ENCODE data around the gene RMP24.

DNA sequence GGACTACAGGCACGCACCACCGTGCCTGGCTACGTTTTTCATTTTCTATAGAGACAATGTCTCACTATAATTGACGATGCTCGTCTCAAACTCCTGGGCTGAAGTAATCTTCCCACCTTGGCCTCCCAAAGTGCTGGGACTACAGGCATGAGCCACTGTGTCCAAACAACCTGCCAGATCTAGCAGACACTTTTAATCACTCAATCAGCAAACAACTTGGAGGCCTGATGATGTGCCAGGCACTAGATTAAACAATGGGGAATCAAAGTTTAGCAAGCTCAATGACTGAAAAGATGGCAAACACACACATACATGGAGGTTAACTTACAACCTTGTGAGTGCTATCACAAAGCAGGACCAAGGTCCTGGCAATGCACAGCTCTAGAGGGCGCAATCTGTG lies 29.8 kb upstream of the RMP24 start:
- TF ChIP-seq GLIS3 (CRISPR knock-in tag; IDR thresholded peaks at IDR 0.05) (no peak), POU6F1 (CRISPR knock-in tag; IDR thresholded peaks at IDR 0.05; ENCODE audit: borderline replicate concordance, low read depth) (no peak)
- TF ChIP-seq, protein P1, sequence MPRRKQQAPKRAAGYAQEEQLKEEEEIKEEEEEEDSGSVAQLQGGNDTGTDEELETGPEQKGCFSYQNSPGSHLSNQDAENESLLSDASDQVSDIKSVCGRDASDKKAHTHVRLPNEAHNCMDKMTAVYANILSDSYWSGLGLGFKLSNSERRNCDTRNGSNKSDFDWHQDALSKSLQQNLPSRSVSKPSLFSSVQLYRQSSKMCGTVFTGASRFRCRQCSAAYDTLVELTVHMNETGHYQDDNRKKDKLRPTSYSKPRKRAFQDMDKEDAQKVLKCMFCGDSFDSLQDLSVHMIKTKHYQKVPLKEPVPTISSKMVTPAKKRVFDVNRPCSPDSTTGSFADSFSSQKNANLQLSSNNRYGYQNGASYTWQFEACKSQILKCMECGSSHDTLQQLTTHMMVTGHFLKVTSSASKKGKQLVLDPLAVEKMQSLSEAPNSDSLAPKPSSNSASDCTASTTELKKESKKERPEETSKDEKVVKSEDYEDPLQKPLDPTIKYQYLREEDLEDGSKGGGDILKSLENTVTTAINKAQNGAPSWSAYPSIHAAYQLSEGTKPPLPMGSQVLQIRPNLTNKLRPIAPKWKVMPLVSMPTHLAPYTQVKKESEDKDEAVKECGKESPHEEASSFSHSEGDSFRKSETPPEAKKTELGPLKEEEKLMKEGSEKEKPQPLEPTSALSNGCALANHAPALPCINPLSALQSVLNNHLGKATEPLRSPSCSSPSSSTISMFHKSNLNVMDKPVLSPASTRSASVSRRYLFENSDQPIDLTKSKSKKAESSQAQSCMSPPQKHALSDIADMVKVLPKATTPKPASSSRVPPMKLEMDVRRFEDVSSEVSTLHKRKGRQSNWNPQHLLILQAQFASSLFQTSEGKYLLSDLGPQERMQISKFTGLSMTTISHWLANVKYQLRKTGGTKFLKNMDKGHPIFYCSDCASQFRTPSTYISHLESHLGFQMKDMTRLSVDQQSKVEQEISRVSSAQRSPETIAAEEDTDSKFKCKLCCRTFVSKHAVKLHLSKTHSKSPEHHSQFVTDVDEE (CRISPR knock-in tag; IDR thresholded peaks at IDR 0.05): no peak
